IgD-negative memory B cell (primary cell): ENCODE results near the gene KRT83. TPM values are rescaled to one million over a fixed set of nuclear protein-coding genes. Genes with fewer than 3 reads are reported as not detected.

Experiments
- polyA plus RNA-seq: library from polyadenylated mRNA; unstranded; fragments of 300-500 nt; fragmentation: Illumina TruSeq; gene quantifications from one replicate; pipeline ENCODE4 v1.2.3, GENCODE V29; 2021

KRT83 gene
- polyA plus RNA-seq, 1 donor from 2014 or later, result not detected

Other genes starting within 250 kb of the KRT83 start
- gene SMIM41, start 241.7 kb downstream of the KRT83 start, polyA plus RNA-seq, result not detected
- not detected for gene KRT80, start 129.4 kb downstream of the KRT83 start, polyA plus RNA-seq
- gene KRT7, start 88.2 kb downstream of the KRT83 start, polyA plus RNA-seq, result not detected
- not detected for gene KRT86, start 46.8 kb downstream of the KRT83 start, polyA plus RNA-seq
- not detected for gene KRT81, start 29.9 kb downstream of the KRT83 start, polyA plus RNA-seq
- not detected for gene KRT85, start 46.1 kb upstream of the KRT83 start, polyA plus RNA-seq
- not detected for gene KRT84, start 64.3 kb upstream of the KRT83 start, polyA plus RNA-seq
- gene KRT82, start 84.9 kb upstream of the KRT83 start, polyA plus RNA-seq, result not detected
- not detected for gene KRT75, start 113.0 kb upstream of the KRT83 start, polyA plus RNA-seq
- gene KRT6B, start 130.7 kb upstream of the KRT83 start, polyA plus RNA-seq, result not detected
- not detected for gene KRT6C, start 152.4 kb upstream of the KRT83 start, polyA plus RNA-seq
- gene KRT6A, start 171.9 kb upstream of the KRT83 start, polyA plus RNA-seq, result not detected
- not detected for gene KRT5, start 199.0 kb upstream of the KRT83 start, polyA plus RNA-seq
- gene KRT71, start 231.7 kb upstream of the KRT83 start, polyA plus RNA-seq, result not detected